Stimulated activated memory B cell treated with anti-CD40 and anti-IgM and Interleukin-4, amounts not matched to agents 10 μg/mL and 1 μg/mL and 100 μg/mL, for 72 hours (primary cell): Measurements from ENCODE around the gene SPOCK3.

Experiments used
- ATAC-seq: fragments of 150-1000 bp; cut with Tn5 transposase; 2 replicates; pipeline ENCODE4 v1.10.0; 2021
- H3K27ac Mint-ChIP-seq: one replicate; pipeline ENCODE4 v1.8.0; 2022; ENCODE audit warnings: mild to moderate bottlenecking, mixed read lengths
- H3K27me3 Mint-ChIP-seq: one replicate; pipeline ENCODE4 v1.8.0; 2022; ENCODE audit warnings: mixed read lengths
- H3K36me3 Mint-ChIP-seq: one replicate; pipeline ENCODE4 v1.8.0; 2022; ENCODE audit warnings: mixed read lengths
- H3K4me1 Mint-ChIP-seq: one replicate; pipeline ENCODE4 v1.8.0; 2022; ENCODE audit warnings: mixed read lengths
- H3K4me3 Mint-ChIP-seq: one replicate; pipeline ENCODE4 v1.8.0; 2022; ENCODE audit warnings: mild to moderate bottlenecking, moderate library complexity, mixed read lengths
- H3K9me3 Mint-ChIP-seq: one replicate; pipeline ENCODE4 v1.8.0; 2022; ENCODE audit warnings: mixed read lengths

SPOCK3 gene

DNA sequence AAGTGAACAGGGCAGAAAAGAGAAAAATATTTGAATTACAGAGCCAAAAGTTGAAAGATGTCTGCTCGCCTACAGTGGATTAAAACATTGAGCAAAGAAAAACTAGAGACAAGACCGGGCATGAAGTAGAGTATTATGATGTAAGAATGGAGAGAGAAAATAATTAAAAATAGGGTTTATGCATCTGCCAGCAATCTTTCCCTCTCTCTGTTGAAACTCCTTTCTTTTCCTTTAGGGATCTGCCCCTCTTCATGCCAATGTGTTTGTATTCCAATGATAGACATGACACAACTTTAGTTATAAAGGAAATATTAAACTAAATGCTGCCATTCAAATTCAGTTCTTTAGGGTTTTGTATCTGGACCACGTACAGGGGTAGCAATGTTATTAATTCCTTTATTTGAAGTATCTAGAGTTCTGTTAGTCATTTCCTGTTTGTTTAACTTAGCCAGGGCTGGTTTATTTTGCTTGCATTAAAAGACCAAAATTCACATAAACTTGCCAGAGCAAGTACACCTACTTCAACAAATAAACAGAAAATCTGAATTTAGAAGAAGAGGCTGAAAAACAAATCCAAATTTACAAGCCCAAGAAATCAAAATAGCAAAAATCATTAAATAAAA is 202.6 kb downstream of the SPOCK3 start:
- no peak overlapping the region for H3K27ac Mint-ChIP-seq
- no peaks in the 10 kb centered on the region for H3K36me3 Mint-ChIP-seq
- H3K27me3 Mint-ChIP-seq, result no peaks in the 10 kb centered on the region
- H3K4me3 Mint-ChIP-seq, result no peak overlapping the region
- ATAC-seq, result no peak
- H3K9me3 Mint-ChIP-seq, result no peaks in the 10 kb centered on the region
- H3K4me1 Mint-ChIP-seq, result no peaks in the 10 kb centered on the region

DNA sequence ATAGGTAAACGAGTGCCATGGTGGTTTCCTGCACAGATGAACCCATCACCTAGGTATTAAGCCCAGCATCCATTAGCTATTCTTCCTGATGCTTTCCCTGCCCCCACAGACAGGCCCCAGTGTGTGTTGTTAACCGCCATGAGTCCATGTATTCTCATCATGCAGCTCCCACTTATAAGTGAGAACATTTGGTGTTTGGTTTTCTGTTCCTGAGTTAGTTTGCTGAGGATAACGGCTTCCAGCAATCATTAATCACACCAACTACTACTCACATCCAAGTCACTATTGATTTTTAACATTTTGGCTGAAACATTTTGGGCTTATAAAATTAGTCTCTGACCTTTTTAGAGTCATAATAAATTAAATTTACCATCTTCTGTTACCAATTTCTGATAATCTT is 205.3 kb downstream of the SPOCK3 start:
- Mint-ChIP-seq H3K4me3 (no peak overlapping the region), H3K27ac (no peak overlapping the region), H3K27me3 (no peaks in the 10 kb centered on the region), H3K4me1 (no peaks in the 10 kb centered on the region), H3K9me3 (no peaks in the 10 kb centered on the region), H3K36me3 (no peaks in the 10 kb centered on the region)
- ATAC-seq, result no peak

DNA sequence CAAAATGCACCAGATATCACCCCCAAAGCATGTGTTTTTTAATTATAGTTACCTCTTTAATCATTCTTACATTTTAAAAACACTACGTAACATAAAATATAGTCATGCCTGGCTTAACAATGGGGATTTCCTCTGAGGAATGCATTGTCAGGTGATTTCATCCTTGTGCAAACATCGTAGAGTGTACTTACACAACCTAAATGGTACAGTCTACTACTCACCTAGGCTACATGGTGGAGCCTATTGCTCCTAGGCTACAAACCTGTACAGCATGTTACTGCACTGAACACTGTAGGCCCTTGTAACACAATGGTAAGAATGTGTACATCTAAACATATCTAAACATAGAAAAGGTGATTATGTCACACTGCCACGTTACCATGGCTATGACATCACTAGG is 208.6 kb downstream of the SPOCK3 start:
- Mint-ChIP-seq H3K9me3 (no peaks in the 10 kb centered on the region), H3K36me3 (no peaks in the 10 kb centered on the region), H3K27ac (no peak overlapping the region), H3K4me1 (no peaks in the 10 kb centered on the region), H3K27me3 (no peaks in the 10 kb centered on the region), H3K4me3 (no peak overlapping the region)
- ATAC-seq, result no peak

DNA sequence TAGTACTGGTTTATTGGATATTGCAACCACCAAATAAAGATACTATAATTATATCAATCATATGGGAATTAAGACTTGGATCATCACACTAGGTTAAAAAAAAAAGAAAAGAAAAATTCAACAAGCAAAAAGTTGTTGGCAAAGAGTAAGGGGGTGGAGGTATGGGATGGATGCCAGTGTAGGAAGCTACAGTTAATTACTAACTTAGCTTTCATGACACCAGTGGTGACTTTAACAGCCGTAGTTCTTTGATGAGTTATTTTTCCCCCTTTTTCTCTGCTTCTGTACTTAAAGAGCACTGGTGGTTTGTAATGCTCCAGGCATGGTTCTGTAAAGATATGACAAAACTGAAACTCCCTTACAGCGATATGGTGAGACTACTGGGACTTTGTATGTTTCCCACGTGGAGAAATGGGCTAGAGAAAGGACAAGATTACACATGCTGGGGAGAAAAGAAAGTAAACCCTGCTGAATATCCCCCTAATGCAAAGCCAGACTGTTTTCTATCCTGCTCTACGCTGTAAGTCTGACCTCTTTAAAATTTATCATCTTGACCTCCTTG is 210.8 kb downstream of the SPOCK3 start:
- H3K27me3 Mint-ChIP-seq, result no peaks in the 10 kb centered on the region
- ATAC-seq, result no peak
- no peaks in the 10 kb centered on the region for H3K4me1 Mint-ChIP-seq
- no peak overlapping the region for H3K4me3 Mint-ChIP-seq
- no peaks in the 10 kb centered on the region for H3K9me3 Mint-ChIP-seq
- H3K36me3 Mint-ChIP-seq, result no peaks in the 10 kb centered on the region
- H3K27ac Mint-ChIP-seq, result no peak overlapping the region

DNA sequence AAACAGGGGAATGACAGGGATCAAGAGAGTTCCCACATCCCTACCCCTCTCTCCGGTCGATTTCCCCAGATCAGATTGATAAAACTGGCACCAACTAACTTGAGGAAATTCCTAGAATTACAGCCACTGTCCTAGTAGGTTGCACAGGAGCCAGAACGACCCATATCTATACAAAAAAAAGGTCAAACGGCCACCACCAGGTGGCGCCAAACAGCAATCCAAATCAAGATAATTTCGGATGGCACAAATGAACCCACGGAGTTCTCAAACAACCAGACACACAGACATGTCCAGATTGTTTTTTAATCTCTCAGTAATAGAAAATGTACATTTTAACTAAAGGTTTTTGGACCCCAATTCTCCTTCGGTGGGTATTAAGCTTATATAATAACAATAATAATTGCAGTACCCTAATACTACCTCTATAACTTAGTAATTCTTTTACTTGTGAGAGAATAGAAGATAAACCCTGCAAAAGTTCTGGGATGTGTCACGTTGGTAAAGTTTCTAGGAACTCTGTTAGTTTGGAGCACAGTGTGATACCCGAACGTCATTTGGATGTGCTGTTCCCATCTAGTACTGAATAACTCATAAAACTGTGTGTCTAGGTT is 212.6 kb downstream of the SPOCK3 start:
- H3K27ac Mint-ChIP-seq, result no peak overlapping the region
- H3K36me3 Mint-ChIP-seq, result no peaks in the 10 kb centered on the region
- H3K9me3 Mint-ChIP-seq, result no peaks in the 10 kb centered on the region
- no peaks in the 10 kb centered on the region for H3K4me1 Mint-ChIP-seq
- H3K27me3 Mint-ChIP-seq, result no peaks in the 10 kb centered on the region
- ATAC-seq, result peak; percentile 44
- no peak overlapping the region for H3K4me3 Mint-ChIP-seq

DNA sequence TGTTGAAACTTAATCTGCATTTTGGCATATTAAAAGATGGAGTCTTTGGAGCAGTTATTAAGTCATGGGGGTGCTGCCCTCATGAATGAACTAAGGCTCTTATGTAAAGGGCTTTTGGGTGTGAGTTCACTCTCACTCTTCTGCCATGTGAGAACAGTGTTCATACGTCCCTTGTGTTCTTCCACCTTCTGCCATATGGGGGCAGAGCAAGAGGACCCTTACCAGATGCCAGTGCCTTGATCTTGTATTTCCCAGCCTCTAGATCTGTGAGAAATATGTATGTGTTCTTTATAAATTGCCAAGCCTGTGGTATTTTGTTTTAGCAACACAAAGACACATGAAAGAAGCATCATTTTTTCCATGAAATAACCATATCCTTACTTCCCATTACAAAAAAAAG is 213.9 kb downstream of the SPOCK3 start:
- ATAC-seq, result no peak
- Mint-ChIP-seq H3K4me1 (no peaks in the 10 kb centered on the region), H3K27me3 (no peaks in the 10 kb centered on the region)

DNA sequence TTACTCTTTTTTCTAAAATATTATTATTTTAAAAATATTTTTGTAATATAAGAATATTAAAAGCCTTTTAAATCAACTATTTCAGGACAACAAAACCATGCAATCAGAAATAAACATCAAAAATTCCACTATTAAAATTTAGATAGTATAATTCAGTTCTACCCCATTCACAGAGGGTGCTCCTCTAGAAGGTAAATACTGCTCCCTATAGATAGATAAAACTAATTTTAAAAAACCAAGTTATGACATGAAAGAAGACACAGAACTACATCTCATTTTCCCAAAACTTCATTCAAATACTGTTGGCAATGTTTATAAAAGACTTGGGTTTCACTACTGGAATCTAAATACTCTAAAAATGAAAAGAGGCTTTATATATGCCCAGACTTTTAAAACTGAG is 219.3 kb downstream of the SPOCK3 start:
- Mint-ChIP-seq H3K4me1 (no peaks in the 10 kb centered on the region), H3K9me3 (no peaks in the 10 kb centered on the region), H3K4me3 (no peak overlapping the region), H3K27me3 (no peaks in the 10 kb centered on the region), H3K27ac (no peak overlapping the region), H3K36me3 (no peaks in the 10 kb centered on the region)
- ATAC-seq, result no peak

More for the DNA sequence above, 213.9 kb downstream of the SPOCK3 start:
- no peaks in the 10 kb centered on the region for H3K9me3 Mint-ChIP-seq
- no peak overlapping the region for H3K4me3 Mint-ChIP-seq
- H3K36me3 Mint-ChIP-seq, result no peaks in the 10 kb centered on the region
- H3K27ac Mint-ChIP-seq, result no peak overlapping the region

DNA sequence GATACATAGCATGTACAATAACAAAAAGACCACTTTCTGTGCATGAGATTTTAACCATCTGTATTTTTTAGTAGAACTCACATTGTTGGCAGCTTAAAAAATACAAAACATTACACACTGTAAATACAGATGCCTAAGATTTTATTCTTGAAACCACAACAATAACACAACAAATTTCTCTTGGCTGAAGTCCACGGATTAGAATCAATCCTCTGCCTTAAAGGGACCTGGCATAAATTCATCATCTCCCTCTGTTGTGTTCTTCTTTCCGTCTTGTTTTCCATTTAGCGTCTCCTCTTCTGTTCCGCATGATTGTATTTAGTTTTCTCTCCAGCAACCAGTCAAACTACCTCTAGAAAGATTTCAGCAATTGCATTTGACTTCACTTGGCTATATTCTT is 231.0 kb downstream of the SPOCK3 start:
- ATAC-seq, result no peak
- no peaks in the 10 kb centered on the region for H3K4me1 Mint-ChIP-seq
- H3K27me3 Mint-ChIP-seq, result no peaks in the 10 kb centered on the region
- H3K4me3 Mint-ChIP-seq, result no peak overlapping the region
- no peak overlapping the region for H3K27ac Mint-ChIP-seq
- no peaks in the 10 kb centered on the region for H3K9me3 Mint-ChIP-seq
- H3K36me3 Mint-ChIP-seq, result no peaks in the 10 kb centered on the region

DNA sequence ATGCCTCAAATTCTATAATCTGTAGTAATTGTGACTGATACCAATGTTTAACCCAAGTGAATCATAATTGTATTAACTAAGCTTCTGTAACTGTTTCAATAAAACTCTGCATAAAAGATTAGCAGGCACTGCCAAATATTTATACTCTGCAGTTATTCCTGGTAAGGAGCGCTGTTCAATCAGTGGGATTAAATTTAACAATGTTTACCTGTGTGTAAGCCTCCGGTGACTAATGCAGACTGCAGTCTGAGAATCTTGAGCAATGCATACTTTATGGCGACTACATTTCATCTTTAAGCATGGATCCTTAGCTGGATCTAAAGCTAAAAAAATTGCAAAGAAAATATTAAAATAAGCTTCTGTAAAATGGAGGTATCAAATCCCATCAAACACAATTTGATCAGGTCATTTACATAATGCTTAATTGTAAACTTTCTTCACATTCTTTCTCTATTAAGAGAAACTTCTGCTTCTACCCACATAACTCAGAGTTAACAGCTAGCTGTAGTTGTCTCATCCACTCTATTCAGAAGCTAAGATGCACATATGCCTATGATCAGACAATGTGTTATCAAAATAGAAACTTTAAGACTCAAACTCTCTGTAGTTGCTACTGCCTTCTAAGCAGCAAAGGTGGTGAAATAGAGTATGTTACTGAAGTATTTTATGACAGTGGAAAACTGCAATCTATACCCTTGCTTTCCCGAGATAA is 234.0 kb downstream of the SPOCK3 start:
- Mint-ChIP-seq H3K4me3 (no peak overlapping the region), H3K4me1 (no peaks in the 10 kb centered on the region), H3K36me3 (no peaks in the 10 kb centered on the region), H3K9me3 (no peaks in the 10 kb centered on the region), H3K27me3 (no peaks in the 10 kb centered on the region), H3K27ac (no peak overlapping the region)
- no peak for ATAC-seq

DNA sequence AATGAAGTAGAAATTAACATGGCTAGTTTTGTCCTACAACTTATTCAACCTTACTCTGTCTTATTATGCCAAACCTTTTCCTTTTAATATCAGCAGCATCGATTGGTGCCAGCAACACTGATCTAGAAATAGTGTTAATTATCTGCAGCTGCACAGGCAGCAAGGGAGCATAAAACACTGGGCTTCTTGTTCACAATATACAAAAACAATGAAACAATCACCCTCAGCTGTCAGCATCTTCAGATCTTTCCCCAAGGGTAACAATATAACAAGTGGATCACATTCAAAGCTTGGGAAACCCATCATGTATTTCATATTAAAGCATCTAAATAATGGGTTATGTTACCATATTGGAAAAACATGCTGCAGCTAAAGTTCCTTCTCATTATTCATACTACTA is 238.1 kb downstream of the SPOCK3 start:
- no peaks in the 10 kb centered on the region for H3K4me1 Mint-ChIP-seq
- no peak for ATAC-seq
- no peak overlapping the region for H3K27ac Mint-ChIP-seq
- no peaks in the 10 kb centered on the region for H3K36me3 Mint-ChIP-seq
- H3K27me3 Mint-ChIP-seq, result no peaks in the 10 kb centered on the region
- H3K4me3 Mint-ChIP-seq, result no peak overlapping the region
- no peaks in the 10 kb centered on the region for H3K9me3 Mint-ChIP-seq

DNA sequence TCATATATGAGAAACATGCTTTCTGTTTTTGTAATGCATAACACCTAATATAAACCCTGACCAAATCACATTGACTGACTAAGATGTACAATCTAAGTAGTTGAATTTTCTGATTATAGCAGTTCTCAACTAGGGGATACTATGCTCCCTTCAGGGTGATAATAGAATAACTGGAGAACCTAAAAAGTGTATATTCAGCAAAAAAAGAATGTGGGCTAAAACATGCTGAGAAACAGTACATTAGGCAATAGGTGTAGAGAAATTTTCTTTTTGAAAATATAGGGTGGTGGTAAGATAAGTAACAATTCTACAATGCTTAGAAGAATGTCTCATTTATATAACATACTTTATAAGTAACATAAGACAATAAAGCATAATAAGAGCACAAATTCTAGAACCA is 239.6 kb downstream of the SPOCK3 start:
- Mint-ChIP-seq H3K36me3 (no peaks in the 10 kb centered on the region), H3K4me3 (no peak overlapping the region), H3K27ac (no peak overlapping the region), H3K27me3 (no peaks in the 10 kb centered on the region), H3K4me1 (no peaks in the 10 kb centered on the region), H3K9me3 (no peaks in the 10 kb centered on the region)
- ATAC-seq, result no peak

DNA sequence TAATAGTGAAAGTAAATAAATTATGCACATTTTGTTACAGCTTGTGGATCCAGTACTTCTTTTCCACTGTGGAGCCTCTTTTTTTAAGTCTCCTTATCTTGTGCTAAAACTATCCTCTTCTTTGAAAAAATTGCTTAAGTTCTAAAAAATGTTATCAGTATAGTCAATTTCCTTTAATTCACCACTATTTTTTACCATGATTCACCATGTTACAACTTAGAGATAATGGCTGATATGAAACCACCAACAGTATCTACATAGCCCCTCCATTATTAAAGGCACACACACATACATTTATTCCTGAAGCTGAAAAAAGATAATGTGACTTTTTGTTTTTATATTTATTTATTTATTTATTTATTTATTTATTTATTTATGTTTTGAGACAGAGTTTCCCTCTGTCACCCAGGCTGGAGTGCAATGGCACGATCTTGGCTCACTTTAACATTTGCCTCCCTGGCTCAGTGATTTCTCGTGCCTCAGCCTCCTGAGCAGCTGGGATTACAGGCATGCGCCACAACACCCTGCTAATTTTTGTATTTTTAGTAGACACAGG is 243.2 kb downstream of the SPOCK3 start:
- Mint-ChIP-seq H3K36me3 (no peaks in the 10 kb centered on the region), H3K27ac (no peak overlapping the region), H3K27me3 (no peaks in the 10 kb centered on the region), H3K4me1 (no peaks in the 10 kb centered on the region), H3K4me3 (no peak overlapping the region), H3K9me3 (no peaks in the 10 kb centered on the region)
- no peak for ATAC-seq

DNA sequence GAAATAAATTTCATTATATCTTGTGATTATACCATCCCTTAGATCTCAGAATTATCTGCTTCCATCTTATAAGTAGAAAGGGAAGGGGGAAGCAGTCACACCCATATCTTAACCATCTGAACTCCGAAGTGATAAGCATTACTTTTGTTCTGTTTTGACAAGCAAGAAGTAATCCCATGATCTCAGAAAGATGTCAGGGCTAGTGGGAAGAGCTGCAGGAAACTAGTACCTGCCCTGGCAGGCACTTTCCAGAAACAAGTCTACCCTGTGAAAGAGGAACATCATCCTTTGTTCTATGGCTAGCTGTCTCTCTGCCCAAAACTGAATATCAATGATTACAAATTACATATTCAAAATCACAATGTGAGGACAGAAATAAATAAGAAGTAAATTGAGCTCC is 244.4 kb downstream of the SPOCK3 start:
- H3K4me3 Mint-ChIP-seq, result no peak overlapping the region
- H3K27ac Mint-ChIP-seq, result no peak overlapping the region
- no peaks in the 10 kb centered on the region for H3K9me3 Mint-ChIP-seq

DNA sequence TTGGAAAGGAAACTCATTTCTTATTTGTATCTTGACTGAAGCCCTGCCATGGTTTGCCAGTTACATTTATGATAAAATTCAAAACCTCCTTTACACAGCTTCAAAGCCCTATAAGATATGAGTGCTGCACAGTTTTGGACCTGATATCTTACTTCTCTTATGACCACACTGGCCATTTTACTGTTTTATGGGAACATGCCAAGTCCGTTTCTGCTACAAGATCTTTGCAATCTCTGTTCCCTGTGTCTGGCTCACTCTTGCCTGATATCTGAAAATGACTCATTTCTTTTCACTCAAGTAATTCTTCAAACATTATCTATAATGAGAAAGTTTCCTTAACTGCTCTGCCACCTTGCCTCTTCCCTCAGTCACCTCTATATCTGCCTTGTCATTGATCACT is 247.3 kb downstream of the SPOCK3 start:
- Mint-ChIP-seq H3K4me3 (no peak overlapping the region), H3K9me3 (no peaks in the 10 kb centered on the region), H3K36me3 (no peaks in the 10 kb centered on the region), H3K27ac (no peak overlapping the region), H3K4me1 (no peaks in the 10 kb centered on the region), H3K27me3 (no peaks in the 10 kb centered on the region)
- ATAC-seq, result no peak

More for the DNA sequence above, 244.4 kb downstream of the SPOCK3 start:
- ATAC-seq, result no peak
- Mint-ChIP-seq H3K27me3 (no peaks in the 10 kb centered on the region), H3K4me1 (no peaks in the 10 kb centered on the region), H3K36me3 (no peaks in the 10 kb centered on the region)

DNA sequence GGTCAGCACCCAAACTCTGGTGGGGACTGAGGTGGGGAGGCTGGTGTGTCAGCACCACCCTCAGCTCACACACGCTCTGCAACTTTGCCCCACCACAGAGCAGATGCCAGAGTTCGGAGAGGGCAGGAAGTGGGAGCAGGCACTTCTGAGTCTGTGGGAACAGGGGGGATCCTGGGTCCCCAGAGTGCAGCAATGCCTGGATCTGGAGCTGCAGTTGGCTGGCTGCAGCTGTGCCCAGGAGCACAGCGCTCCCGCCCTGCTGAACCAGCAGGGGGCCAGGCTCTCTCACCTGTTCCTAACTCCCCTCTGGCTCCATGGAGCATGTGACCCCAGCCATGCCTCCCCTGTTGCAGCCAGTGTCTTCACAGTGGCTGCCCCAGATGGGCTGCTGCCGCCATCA is 252.4 kb downstream of the SPOCK3 start:
- no peak overlapping the region for H3K4me3 Mint-ChIP-seq
- no peak overlapping the region for H3K27ac Mint-ChIP-seq
- no peak for ATAC-seq
- peaks cover 4% of the 10 kb centered on the region for H3K9me3 Mint-ChIP-seq
- H3K36me3 Mint-ChIP-seq, result no peaks in the 10 kb centered on the region
- no peaks in the 10 kb centered on the region for H3K4me1 Mint-ChIP-seq
- H3K27me3 Mint-ChIP-seq, result no peaks in the 10 kb centered on the region

DNA sequence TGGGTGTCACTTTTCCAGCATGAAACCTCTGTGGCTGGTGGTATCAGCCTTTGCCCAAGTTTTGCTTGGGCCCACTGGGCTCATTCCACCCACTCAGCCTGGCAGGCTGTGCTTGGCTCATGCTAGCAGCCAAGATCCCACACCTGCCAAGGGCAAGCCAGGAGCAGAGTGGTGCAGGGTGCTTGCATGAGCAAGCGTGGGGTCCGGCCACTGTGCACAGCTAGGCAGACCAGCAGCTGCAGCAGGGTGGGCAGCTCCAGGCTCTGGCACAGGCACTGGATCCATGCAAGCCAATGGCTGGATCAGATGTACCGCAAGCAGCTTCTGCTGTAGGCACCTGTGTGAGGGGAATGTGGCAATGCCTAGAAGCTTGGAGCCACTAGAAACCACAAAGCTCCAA is 253.9 kb downstream of the SPOCK3 start:
- no peaks in the 10 kb centered on the region for H3K4me1 Mint-ChIP-seq
- no peak overlapping the region for H3K4me3 Mint-ChIP-seq
- H3K27ac Mint-ChIP-seq, result no peak overlapping the region
- ATAC-seq, result no peak
- peaks cover 10% of the 10 kb centered on the region for H3K9me3 Mint-ChIP-seq
- H3K36me3 Mint-ChIP-seq, result no peaks in the 10 kb centered on the region
- H3K27me3 Mint-ChIP-seq, result no peaks in the 10 kb centered on the region
